Endothelial cell of umbilical vein (primary cell): ENCODE data around the gene NCEH1. TPM values are rescaled to one million over a fixed set of nuclear protein-coding genes. Genes with fewer than 3 reads are reported as not detected.

ENCODE experiments used
- BruUV-seq: library from RNA; stranded (reverse); fragments of 400-500 nt; replicated peaks from 2 replicates; lab custom pipeline; 2021; lab: Mats Ljungman, UMichigan
- CTCF ChIA-PET: fragments of 300-600, 350-600 bp; sonication (Branson Sonifier 250); formaldehyde crosslinking; loops from one replicate; lab custom pipeline; 2021; ENCODE audit warnings: antibody characterized with exemption, inconsistent platforms; lab: Charles Lee
- POLR2A ChIA-PET: fragments of 300-600, 350-600 bp; sonication (Branson Sonifier 250); formaldehyde crosslinking; loops from one replicate; lab custom pipeline; 2021; ENCODE audit warnings: antibody characterized with exemption, inconsistent platforms; lab: Charles Lee
- DNase-seq: peaks from one replicate; pipeline ENCODE4 v3.0.0-alpha.2; 2011; ENCODE audit warnings: low read depth, low spot score
- FAIRE-seq: peaks from 2 replicates; lab custom pipeline; 2011; peaks lifted over from hg19 to GRCh38; lab: Jason Lieb, UNC
- H2AFZ ChIP-seq: 2 replicates; pipeline ENCODE4 v1.6.0; 2012; ENCODE audit warnings: low read depth, low read length, control low read depth, inconsistent platforms
- H3K27ac ChIP-seq: 2 replicates; pipeline ENCODE4 v1.5.1; 2011; ENCODE audit warnings: low read depth, mild to moderate bottlenecking, control low read depth, low read length, moderate library complexity; ENCODE audit not compliant: insufficient read depth
- H3K27me3 ChIP-seq, 2 experiments: 2 replicates each; pipeline versions ENCODE4 v1.6.0 to v1.6.1; 2011; ENCODE audit warnings: low read length in 2 of 2, mixed read lengths in 1 of 2; ENCODE audit not compliant: control insufficient read depth in 2 of 2, insufficient read depth in 2 of 2
- H3K36me3 ChIP-seq, 2 experiments: 2 replicates in 1 of 2; 3 replicates in 1 of 2; pipeline ENCODE4 v1.5.1; 2011; ENCODE audit warnings: low read length in 2 of 2, mild to moderate bottlenecking in 1 of 2, moderate library complexity in 1 of 2; ENCODE audit not compliant: control insufficient read depth in 2 of 2, insufficient read depth in 2 of 2; ENCODE audit errors: extremely low read depth in 1 of 2
- H3K4me1 ChIP-seq: 3 replicates; pipeline ENCODE4 v1.5.1; 2011; ENCODE audit warnings: mild to moderate bottlenecking, low read length; ENCODE audit not compliant: control insufficient read depth, insufficient read depth; ENCODE audit errors: extremely low read depth
- H3K4me2 ChIP-seq: 2 replicates; pipeline ENCODE4 v1.6.1; 2011; ENCODE audit warnings: low read length, control low read depth, mixed read lengths; ENCODE audit not compliant: insufficient read depth
- H3K4me3 ChIP-seq, 3 experiments: fragments of 200-600 bp in 1 of 3; sonication (generic), shearing (Covaris generic) in 1 of 3; replicated peaks in 1 of 3; 2 replicates each; pipeline ENCODE4 v1.5.1; 2011 to 2016; ENCODE audit warnings: control low read depth in 3 of 3, low read length in 3 of 3, mild to moderate bottlenecking in 2 of 3, inconsistent platforms in 1 of 3, low read depth in 1 of 3, moderate library complexity in 1 of 3; ENCODE audit not compliant: insufficient read depth in 1 of 3
- H3K79me2 ChIP-seq: 2 replicates; pipeline ENCODE4 v1.6.0; 2012; ENCODE audit warnings: low read length, inconsistent platforms; ENCODE audit not compliant: control insufficient read depth, insufficient read depth
- H3K9ac ChIP-seq: replicated peaks from 2 replicates; pipeline ENCODE3; 2011; ENCODE audit warnings: low read length, control low read depth; ENCODE audit not compliant: insufficient read depth; ENCODE audit errors: extremely low read depth
- H3K9me1 ChIP-seq: replicated peaks from 3 replicates; pipeline ENCODE4 v1.6.0; 2011; ENCODE audit warnings: mild to moderate bottlenecking, low read length; ENCODE audit not compliant: control insufficient read depth, insufficient read depth; ENCODE audit errors: extremely low read depth
- H3K9me3 ChIP-seq: replicated peaks from 2 replicates; pipeline ENCODE4 v1.5.1; 2012; ENCODE audit warnings: low read length, inconsistent platforms; ENCODE audit not compliant: control insufficient read depth, insufficient read depth
- H4K20me1 ChIP-seq: replicated peaks from 2 replicates; pipeline ENCODE3; 2011; ENCODE audit warnings: mild to moderate bottlenecking, low read length; ENCODE audit not compliant: control insufficient read depth, insufficient read depth; ENCODE audit errors: extremely low read depth
- CTCF ChIP-seq, 2 donors: IDR thresholded peaks; 1 replicate in 1 of 2; 2 replicates in 1 of 2; pipeline ENCODE4 v1.5.1; 2011; ENCODE audit warnings: low read length in 2 of 2, mild to moderate bottlenecking in 2 of 2, moderate library complexity in 2 of 2, control low read depth in 1 of 2, inconsistent platforms in 1 of 2, low read depth in 1 of 2; ENCODE audit not compliant: insufficient read depth in 1 of 2; ENCODE audit errors: extremely low read depth in 1 of 2
- EZH2 ChIP-seq: IDR thresholded peaks from 2 replicates; pipeline ENCODE4 v1.6.1; 2012; ENCODE audit warnings: borderline replicate concordance, low read depth, mild to moderate bottlenecking, moderate library complexity, low read length, inconsistent platforms; ENCODE audit not compliant: severe bottlenecking
- FOS ChIP-seq: IDR thresholded peaks from 2 replicates; pipeline ENCODE4 v1.6.1; 2011; ENCODE audit warnings: mild to moderate bottlenecking, low read length, moderate library complexity, borderline replicate concordance; ENCODE audit not compliant: insufficient read depth
- MAX ChIP-seq: IDR thresholded peaks from 2 replicates; pipeline ENCODE4 v1.6.1; 2011; ENCODE audit not compliant: insufficient read depth, insufficient read length
- MYC ChIP-seq: IDR thresholded peaks from one replicate; pipeline ENCODE4 v1.6.1; 2011; ENCODE audit warnings: mild to moderate bottlenecking, low read depth, low read length
- POLR2A ChIP-seq: IDR thresholded peaks from 2 replicates; pipeline ENCODE4 v1.6.1; 2012; ENCODE audit warnings: low read depth, mild to moderate bottlenecking, control low read depth, low read length
- POLR2AphosphoS5 ChIP-seq: IDR thresholded peaks from 2 replicates; pipeline ENCODE4 v1.6.1; 2012; ENCODE audit warnings: low read depth, mild to moderate bottlenecking, control low read depth, low read length, moderate library complexity; ENCODE audit not compliant: insufficient read depth
- dilution Hi-C: fragments of 300-500 bp; cut with MboI; formaldehyde crosslinking; loops from one replicate; pipeline ENCODE4 v1.15.0; 2019; ENCODE audit warnings: low sequenced_read_pairs; ENCODE audit not compliant: extremely low pct_ligation_motif_present
- intact Hi-C: fragments of 100-400 bp; cut with micrococcal nuclease; formaldehyde crosslinking; loops from one replicate; pipeline ENCODE4 v1.10.0; 2022
- polyA plus RNA-seq, 4 experiments: library from polyadenylated mRNA; depleted of rRNA in 3 of 4; stranded (reverse) in 3 of 4; unstranded in 1 of 4; fragments of >200 nt; gene quantifications; 2 replicates each; pipeline versions ENCODE4 v1.2.1 to v1.2.3, GENCODE V29; 2011 to 2012; ENCODE audit warnings: missing spikeins in 1 of 4
- total RNA-seq: library from RNA; stranded (reverse); gene quantifications from 2 replicates; pipeline ENCODE4 v1.2.3, GENCODE V29; 2021

NCEH1 gene
- total and polyA plus RNA-seq, 2 donors (not counting 3 experiments of a cell fraction or from before 2014, with no cell fraction given) = 10.0 to 20.3 TPM

GRCh38 chr3:172606021-172606420, 104.8 kb downstream of the NCEH1 start:
- H3K9me3 ChIP-seq = no peaks in the 10 kb centered on the region
- H3K9me1 ChIP-seq = no peaks in the 10 kb centered on the region
- no peaks in the 10 kb centered on the region for H3K79me2 ChIP-seq
- peak overlapping the region; percentile 5 for H3K4me2 ChIP-seq
- TF ChIP-seq MAX (no peak), MYC (no peak), EZH2 (no peak), POLR2A (no peak), CTCF (IDR thresholded peaks at IDR 0.05; ENCODE audit: extremely low read depth in 1 of 2, insufficient read depth in 1 of 2, low read depth in 1 of 2, low read length in 2 of 2) (no peak), POLR2AphosphoS5 (no peak), FOS (no peak)
- H3K4me3 ChIP-seq = no peak overlapping the region
- BruUV-seq = no TSS peak
- peak overlapping the region; percentile 23 for H2AFZ ChIP-seq
- H3K36me3 ChIP-seq = no peaks in the 10 kb centered on the region
- peak overlapping the region; percentile 12 for H3K9ac ChIP-seq
- FAIRE-seq (peak; percentile 64), DNase-seq (peak; percentile 52)
- intact Hi-C loops = no loop called here
- H3K4me1 ChIP-seq = peaks cover 27% of the 10 kb centered on the region
- no peaks in the 10 kb centered on the region for H3K27me3 ChIP-seq
- CTCF ChIA-PET = interaction anchor here (1.6 to 5.9 kb wide), 4 partner anchors 10 to 17 kb away, joined by 4 to 56 read pairs (median 12); no protein-coding TSS in a partner anchor
- POLR2A ChIA-PET = no interaction called here
- peak overlapping the region; percentile 3 for H3K27ac ChIP-seq
- dilution Hi-C loops = no loop called here
- H4K20me1 ChIP-seq = no peaks in the 10 kb centered on the region
